ENCODE measurements around the gene MRTFB.
A peak's percentile ranks its signal among the peaks of the same experiment; 100 is the strongest.

Gene MRTFB

GRCh38 chr16:14298374-14299122 lies 227.4 kb downstream of the MRTFB start:
- H3K27ac ChIP-seq = peak overlapping the region in 7 of 21 experiments; percentile 4 to 77 (median 22)
- no peak overlapping the region for H3K4me3 ChIP-seq

DNA sequence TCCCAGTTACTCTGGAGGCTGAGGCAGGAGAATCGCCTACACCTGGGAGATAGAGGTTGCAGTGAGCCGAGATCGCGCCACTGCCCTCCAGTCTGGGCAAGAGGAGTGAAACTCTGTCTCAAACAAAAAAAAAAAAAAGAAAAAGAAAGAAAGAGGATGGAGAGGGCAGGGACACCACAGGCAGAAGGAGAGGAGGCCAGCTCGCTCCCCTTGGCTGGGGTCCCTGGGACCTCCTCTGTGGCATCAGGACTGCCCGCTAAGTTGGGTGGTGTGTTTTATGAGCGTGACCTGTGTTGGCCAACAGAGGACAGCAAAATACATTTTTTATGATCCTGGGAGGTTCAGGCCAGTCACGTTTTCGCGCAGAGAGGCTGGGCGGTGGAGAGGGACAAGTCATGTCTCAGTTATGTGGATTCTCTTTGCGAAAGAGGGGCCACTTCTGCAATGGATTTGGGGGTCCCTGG lies 229.6 kb downstream of the MRTFB start:
- H3K4me3 ChIP-seq = peak overlapping the region in 2 of 7 experiments; percentile 23 to 35
- H3K27ac ChIP-seq = peak overlapping the region in 6 of 21 experiments; percentile 39 to 90 (median 52)

- peak overlapping the region; percentile 23 to 99 (median 90) for H3K4me3 ChIP-seq
- H3K27ac ChIP-seq = peak overlapping the region in 20 of 21 experiments; percentile 3 to 90 (median 52)
These were observed 230.3 kb downstream of the MRTFB start for GRCh38 chr16:14301169-14302030.

DNA sequence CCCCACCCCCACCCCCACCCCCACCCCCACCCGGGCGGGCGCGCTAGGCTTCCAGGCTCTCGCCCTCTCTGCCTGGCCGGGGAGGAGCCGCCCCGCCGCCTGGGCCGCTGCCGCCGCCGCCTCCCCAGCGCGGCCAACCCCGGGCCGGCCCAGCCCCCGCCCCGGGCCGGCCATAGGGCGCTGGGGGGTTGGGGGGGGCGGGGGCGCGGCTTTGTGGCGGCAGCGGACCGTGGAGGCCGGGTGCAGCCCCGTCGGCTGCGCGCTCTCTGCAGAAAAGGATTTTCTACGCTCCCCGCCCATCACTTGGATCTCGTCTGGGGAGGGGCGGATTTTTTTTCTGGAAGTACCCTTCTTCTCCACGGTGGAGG lies 230.9 kb downstream of the MRTFB start:
- H3K4me3 ChIP-seq = peak overlapping the region; percentile 73 to 99 (median 90)
- H3K27ac ChIP-seq = peak overlapping the region; percentile 59 to 94 (median 89)

GRCh38 chr16:14302399-14303181 lies 231.5 kb downstream of the MRTFB start:
- Histone ChIP-seq H3K27ac (peak overlapping the region; percentile 59 to 94 (median 89)), H3K4me3 (peak overlapping the region; percentile 73 to 99 (median 90))

GRCh38 chr16:14303182-14303618 lies 232.1 kb downstream of the MRTFB start:
- Histone ChIP-seq H3K27ac (peak overlapping the region; percentile 59 to 94 (median 89)), H3K4me3 (peak overlapping the region; percentile 73 to 99 (median 90))

DNA sequence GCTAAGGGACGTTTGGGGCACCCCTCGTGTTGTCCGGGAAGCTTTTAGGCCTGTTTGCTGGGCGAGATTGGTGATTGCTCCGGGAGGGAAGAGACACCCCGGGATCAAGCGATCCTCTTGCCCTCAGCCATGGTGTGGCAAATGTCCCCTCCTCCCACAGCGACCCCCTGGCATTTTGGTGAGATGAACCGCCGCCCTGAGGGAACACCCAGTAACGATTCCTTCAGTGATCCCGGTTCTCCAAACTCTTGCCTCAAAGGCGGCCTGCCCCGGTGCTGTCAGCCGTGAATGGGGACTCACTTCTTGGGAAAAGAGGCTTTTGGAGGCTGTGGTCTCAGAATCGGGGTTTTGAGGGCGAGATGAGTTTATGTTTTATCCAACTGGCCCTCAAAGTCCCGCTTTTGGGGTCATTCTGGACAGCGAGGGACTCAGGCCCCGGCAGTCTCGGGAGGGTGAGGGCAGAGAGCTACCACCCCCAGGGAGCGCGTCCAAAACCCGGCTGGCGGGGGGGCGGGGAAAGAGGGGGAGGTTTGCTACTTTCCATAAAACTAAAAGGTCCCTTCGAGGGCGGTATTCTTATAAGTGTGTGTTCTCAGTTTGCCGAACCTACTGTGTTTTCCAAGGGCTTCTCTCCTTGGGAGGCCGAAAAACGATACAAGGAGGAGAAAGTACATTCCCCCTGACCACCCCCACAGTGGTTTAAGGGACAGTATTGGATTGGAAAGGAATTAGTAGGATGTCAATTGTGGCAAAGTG lies 232.7 kb downstream of the MRTFB start:
- Histone ChIP-seq H3K4me3 (peak overlapping the region; percentile 73 to 99 (median 90)), H3K27ac (peak overlapping the region in 20 of 21 experiments; percentile 66 to 94 (median 90))

DNA sequence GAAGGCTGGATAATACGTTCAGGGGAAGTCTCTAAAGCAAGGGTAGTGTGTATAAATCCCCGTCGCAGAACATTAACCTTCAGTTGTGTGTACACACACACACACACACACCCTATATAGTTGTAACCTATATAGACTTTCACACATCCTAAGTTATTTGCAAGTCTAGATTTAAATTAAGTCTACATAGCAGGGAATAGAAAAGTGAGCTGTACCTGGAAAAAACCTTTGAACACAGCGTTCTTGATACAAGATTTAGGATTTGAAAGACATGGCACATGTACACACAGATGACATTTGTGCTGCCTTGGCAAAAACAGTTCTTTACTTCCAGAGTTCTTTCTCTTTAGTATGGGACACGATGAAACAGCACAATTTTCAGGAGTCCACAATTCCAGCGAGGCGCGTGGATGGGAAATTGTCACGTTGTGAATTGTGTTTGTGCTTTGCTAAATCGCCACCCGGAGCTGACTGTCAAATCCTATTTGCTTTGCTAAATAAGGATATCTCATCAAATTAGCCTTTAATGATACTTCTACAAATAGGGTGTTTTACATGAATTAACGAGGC lies 233.9 kb downstream of the MRTFB start:
- Histone ChIP-seq H3K4me3 (peak overlapping the region in 1 of 7 experiments; percentile 73), H3K27ac (peak overlapping the region in 6 of 21 experiments; percentile 2 to 93 (median 14))

GRCh38 chr16:14306485-14307058 lies 235.5 kb downstream of the MRTFB start:
- H3K27ac ChIP-seq = peak overlapping the region in 16 of 21 experiments; percentile 24 to 82 (median 73)
- no peak overlapping the region for H3K4me3 ChIP-seq

DNA sequence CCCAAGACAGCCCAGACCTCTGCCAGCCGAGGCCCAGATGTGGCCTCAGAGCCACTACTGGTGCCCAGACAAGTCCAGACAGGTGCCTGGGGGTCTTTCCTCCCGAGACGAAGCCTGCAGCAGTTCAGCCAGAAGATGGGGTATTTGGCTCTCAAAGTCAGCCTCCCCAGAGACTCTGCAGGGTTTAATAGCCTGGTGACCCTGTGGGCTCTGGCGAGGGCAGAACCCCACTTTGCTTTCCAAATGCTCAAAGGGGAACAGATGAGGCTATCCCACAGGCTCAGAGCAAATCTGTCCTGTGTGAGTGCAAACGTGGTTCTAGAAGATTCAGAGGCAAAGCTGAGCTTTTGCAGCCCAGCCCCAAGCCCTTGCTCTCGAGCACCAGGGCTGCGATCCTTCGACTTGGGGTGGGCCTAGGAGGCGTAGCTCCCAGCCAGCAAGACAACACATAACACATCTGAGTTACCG lies 236.0 kb downstream of the MRTFB start:
- Histone ChIP-seq H3K27ac (peak overlapping the region in 20 of 21 experiments; percentile 13 to 82 (median 70)), H3K4me3 (no peak overlapping the region)

DNA sequence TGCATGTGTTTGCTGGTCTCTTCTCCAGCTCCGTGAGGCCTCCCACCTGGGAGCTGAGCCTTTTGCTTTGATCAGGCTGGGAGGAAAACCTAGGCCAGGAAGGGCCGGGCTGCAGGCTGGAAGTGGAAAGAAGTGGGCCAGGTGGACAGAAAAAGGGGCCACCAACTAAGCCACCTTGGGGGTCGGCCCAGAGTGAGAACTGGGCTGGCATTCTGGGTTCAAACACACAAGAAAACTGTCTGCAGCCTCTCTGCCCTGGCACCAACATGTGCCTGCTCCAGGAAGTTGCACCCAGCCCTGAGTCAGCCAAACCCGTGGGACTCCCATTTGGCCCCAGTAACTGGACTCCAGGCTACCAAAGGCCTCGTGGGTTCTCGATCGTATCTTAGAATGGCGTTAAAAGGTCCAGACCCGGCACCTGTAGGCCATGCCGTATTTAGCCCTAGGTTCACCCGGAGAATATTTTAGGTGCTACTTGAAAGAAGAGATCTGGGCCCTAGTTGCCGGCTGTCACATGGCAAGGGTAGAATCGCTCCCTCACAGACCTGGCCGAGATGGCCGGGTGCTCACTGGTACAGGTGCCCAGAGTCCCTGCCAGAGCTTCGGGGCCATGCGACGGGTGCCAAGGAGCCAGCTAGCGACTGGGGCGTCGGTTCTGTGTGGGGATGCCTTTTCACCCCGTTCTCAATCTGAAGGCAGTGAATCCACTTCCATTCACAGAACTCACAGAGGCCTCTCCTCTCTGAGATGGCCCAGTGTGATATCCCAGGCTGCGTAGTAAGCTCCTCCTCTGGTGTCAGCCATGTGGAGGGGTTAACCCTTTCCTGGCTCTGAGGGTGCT lies 236.6 kb downstream of the MRTFB start:
- H3K4me3 ChIP-seq = peak overlapping the region in 1 of 7 experiments; percentile 7
- H3K27ac ChIP-seq = peak overlapping the region in 20 of 21 experiments; percentile 16 to 82 (median 71)

DNA sequence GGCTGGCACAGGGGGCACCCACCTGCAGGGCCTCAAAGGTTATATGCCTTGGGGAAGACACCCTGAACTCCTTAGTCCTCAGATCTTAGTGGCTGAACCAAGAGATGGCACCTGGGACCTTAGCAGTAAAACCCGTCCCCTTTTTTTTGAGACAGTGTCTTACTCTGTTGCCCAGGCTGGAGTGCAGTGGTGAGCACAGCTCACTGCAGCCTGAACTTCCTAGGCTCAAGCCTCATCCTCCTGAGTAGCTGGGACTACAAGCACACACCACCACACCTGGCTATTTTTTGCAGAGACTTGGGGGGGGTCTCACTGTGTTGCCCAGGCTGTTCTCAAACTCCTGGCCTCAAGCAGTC lies 237.2 kb downstream of the MRTFB start:
- H3K27ac ChIP-seq = peak overlapping the region in 20 of 21 experiments; percentile 29 to 82 (median 71)
- H3K4me3 ChIP-seq = peak overlapping the region in 1 of 7 experiments; percentile 7

DNA sequence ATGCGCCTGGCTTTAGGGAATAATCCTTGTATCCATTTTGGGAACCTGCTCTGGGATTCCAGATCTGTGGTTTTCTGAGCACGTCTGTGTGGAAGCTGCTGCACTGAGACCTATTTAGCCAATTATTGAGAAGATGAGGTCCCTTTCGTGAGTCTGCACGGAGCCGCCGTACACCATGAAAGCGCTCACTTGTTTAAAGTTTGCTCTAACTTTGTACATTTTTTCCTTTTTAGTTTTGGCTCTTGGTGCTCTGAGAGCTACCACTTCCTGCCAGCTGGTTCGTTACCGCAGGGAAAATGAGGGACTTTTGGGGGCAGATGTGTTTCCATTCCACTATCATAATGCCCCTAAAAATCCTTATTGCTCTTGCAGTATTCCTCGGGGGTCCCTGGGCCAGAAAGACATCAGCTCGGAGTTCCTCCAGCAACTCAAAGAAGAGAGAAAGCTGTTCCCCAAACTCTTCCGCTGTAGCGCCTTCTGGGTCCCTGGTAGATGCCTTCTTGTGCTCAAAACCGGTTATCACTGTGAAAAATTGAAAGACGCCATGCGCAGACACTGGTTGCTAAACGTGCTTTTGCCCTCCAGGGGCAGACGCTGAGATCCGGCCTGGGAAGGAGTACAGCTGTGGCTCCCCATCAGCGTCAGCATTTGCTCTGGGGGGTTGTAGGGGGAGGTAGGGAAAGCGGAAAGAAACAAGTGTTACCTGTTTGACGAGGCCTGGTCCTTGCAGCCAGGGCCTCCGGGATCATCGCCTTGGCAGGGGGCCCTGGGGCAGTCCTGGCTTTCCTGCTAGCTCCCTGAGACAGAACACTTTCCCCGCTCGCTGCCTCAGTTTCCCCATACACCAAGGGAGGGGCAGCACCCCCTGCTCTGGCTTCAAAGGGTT lies 238.1 kb downstream of the MRTFB start:
- Histone ChIP-seq H3K27ac (peak overlapping the region; percentile 9 to 82 (median 69)), H3K4me3 (peak overlapping the region in 1 of 7 experiments; percentile 2)

GRCh38 chr16:14309906-14310305 lies 238.8 kb downstream of the MRTFB start:
- peak overlapping the region in 20 of 21 experiments; percentile 9 to 82 (median 70) for H3K27ac ChIP-seq
- no peak overlapping the region for H3K4me3 ChIP-seq

GRCh38 chr16:14310519-14310991 lies 239.4 kb downstream of the MRTFB start:
- no peak overlapping the region for H3K4me3 ChIP-seq
- peak overlapping the region in 16 of 21 experiments; percentile 7 to 82 (median 56) for H3K27ac ChIP-seq

- Histone ChIP-seq H3K27ac (peak overlapping the region in 2 of 21 experiments; percentile 5 to 17), H3K4me3 (no peak overlapping the region)
These were observed 243.0 kb downstream of the MRTFB start for GRCh38 chr16:14314116-14314515.
